ENCODE measurements around the gene KCNQ1. TPM values are rescaled to one million over a fixed set of nuclear protein-coding genes. Genes with fewer than 3 reads are reported as not detected.

The KCNQ1 gene
- total RNA-seq, 1 experiment from 2014 or later = 2.3 TPM

DNA sequence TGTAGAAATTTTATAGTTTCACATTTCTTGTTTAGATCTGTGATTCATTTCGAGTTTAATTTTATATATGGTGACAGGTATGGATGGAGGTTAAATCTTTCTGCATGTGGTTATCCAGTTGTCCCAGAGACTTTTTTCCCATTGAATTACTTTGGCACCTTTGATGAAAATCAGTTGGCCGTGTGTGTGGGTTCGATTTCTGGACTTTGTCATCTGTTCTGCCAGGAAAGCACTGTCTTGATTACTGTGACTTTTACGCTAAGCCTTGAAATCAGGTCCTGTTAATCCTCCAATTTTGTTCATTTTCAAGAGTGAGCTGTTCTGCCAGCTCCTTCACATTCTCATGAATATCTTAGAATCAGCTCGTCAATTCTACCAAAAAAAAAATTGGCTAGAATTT, 107.4 kb downstream of the KCNQ1 start:
- H3K9me3 Mint-ChIP-seq = peaks cover 2 to 8% of the 10 kb centered on the region in 2 experiments
- Histone ChIP-seq H3K56ac (ENCODE audit: insufficient read length, low read depth, low read length) (no peak overlapping the region), H4K8ac (replicated peaks; ENCODE audit: insufficient read length, low read depth, low read length) (no peak overlapping the region), H3K23me2 (ENCODE audit: insufficient read length, low read depth, low read length, poor library complexity, severe bottlenecking) (no peaks in the 10 kb centered on the region), H4K5ac (ENCODE audit: insufficient read length, low read depth, low read length) (no peak overlapping the region), H2AFZ (ENCODE audit: low read length) (no peak overlapping the region), H3K79me1 (ENCODE audit: insufficient read depth, low read depth, low read length, poor library complexity, severe bottlenecking) (no peaks in the 10 kb centered on the region), H3K23ac (ENCODE audit: insufficient read length, low read depth, low read length) (no peak overlapping the region), H2BK5ac (ENCODE audit: insufficient read length, low read length) (no peak overlapping the region), H4K20me1 (ENCODE audit: control insufficient read depth, insufficient read depth, insufficient read length) (no peaks in the 10 kb centered on the region), H4K91ac (ENCODE audit: insufficient read length, low read depth, low read length) (no peak overlapping the region), H2BK20ac (ENCODE audit: low read depth, low read length, poor library complexity, severe bottlenecking) (no peak overlapping the region), H2BK12ac (ENCODE audit: insufficient read length, low read depth, low read length) (no peak overlapping the region), H3K4ac (ENCODE audit: low read depth, low read length) (no peak overlapping the region), H3K27me3 (ENCODE audit: insufficient read depth, low read length) (peaks cover 14% of the 10 kb centered on the region; the same call in 1 of the 2 replicates), H3K14ac (ENCODE audit: insufficient read depth, low read length) (no peak overlapping the region), H3K27ac (ENCODE audit: insufficient read length, low read depth, low read length) (no peak overlapping the region), H3K9ac (ENCODE audit: extremely low read depth, insufficient read length, low read length) (no peak overlapping the region), H3K9me3 (ENCODE audit: control insufficient read depth, low read depth, low read length) (no peaks in the 10 kb centered on the region), H3T11ph (ENCODE audit: low read length) (no peak overlapping the region), H2BK15ac (ENCODE audit: low read depth, low read length) (no peak overlapping the region), H3K79me2 (ENCODE audit: insufficient read depth, low read length) (no peaks in the 10 kb centered on the region), H3K18ac (ENCODE audit: insufficient read length, low read depth, low read length) (no peak overlapping the region), H3K4me1 (ENCODE audit: insufficient read depth, low read length) (no peaks in the 10 kb centered on the region), H3K4me2 (ENCODE audit: insufficient read depth, insufficient read length, low read length) (no peak overlapping the region), H2BK120ac (ENCODE audit: low read depth, low read length, poor library complexity, severe bottlenecking) (no peak overlapping the region), H2AK5ac (ENCODE audit: insufficient read length, low read length) (no peak overlapping the region)
- peaks cover 6 to 13% of the 10 kb centered on the region in 2 experiments for H3K4me1 Mint-ChIP-seq
- peaks cover 97% of the 10 kb centered on the region for H3K27me3 Mint-ChIP-seq (ENCODE audit: low read depth)
- no CpG with 5 or more reads among the region's 5 CpGs for WGBS (ENCODE audit: extremely low coverage, insufficient read length, low lambda C conversion rate)
- TF ChIP-seq, protein P1, sequence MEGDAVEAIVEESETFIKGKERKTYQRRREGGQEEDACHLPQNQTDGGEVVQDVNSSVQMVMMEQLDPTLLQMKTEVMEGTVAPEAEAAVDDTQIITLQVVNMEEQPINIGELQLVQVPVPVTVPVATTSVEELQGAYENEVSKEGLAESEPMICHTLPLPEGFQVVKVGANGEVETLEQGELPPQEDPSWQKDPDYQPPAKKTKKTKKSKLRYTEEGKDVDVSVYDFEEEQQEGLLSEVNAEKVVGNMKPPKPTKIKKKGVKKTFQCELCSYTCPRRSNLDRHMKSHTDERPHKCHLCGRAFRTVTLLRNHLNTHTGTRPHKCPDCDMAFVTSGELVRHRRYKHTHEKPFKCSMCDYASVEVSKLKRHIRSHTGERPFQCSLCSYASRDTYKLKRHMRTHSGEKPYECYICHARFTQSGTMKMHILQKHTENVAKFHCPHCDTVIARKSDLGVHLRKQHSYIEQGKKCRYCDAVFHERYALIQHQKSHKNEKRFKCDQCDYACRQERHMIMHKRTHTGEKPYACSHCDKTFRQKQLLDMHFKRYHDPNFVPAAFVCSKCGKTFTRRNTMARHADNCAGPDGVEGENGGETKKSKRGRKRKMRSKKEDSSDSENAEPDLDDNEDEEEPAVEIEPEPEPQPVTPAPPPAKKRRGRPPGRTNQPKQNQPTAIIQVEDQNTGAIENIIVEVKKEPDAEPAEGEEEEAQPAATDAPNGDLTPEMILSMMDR (conservative IDR thresholded peaks at IDR 0.05) = no peak
- no peak for DNase-seq
- peaks cover 0 to 8% (median 2%) of the 10 kb centered on the region in 3 experiments; a peak in 3 of 7 replicates for H3K36me3 Mint-ChIP-seq (ENCODE audit: insufficient read depth in 1 of 3, low read depth in 3 of 3)
- no peak overlapping the region for H3K27ac Mint-ChIP-seq
- no peak overlapping the region for H3K4me3 Mint-ChIP-seq

All from H9 (cell line).